ENCODE data around the gene SLC40A1. TPM values are rescaled to one million over a fixed set of nuclear protein-coding genes. Genes with fewer than 3 reads are reported as not detected.

Gene SLC40A1
- total RNA-seq, 1 experiment from 2014 or later, result 1.7 TPM

DNA sequence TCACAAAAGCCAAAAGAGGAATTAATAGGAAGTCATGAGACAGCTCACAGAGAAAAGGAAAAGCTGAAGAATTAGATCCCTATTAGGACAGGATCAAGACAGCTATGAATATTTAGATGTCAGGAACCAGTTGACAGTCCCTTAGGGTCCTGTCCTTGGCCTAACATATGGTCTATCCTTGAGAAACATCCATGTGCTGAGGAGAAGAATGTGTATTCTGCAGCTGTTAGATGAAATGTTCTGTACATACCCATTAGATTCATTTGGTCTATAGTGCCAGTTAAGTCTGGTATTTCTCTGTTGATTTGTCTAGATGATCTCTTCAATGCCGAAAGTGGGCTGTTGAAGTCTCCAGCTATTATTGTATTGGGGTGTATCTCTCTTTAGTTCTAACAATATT, 37.6 kb upstream of the SLC40A1 start:
- H4K20me1 ChIP-seq (ENCODE audit: low read length), result no peaks in the 10 kb centered on the region
- no peaks in the 10 kb centered on the region for H3K79me2 ChIP-seq (ENCODE audit: low read length)
- TF ChIP-seq, protein P1, sequence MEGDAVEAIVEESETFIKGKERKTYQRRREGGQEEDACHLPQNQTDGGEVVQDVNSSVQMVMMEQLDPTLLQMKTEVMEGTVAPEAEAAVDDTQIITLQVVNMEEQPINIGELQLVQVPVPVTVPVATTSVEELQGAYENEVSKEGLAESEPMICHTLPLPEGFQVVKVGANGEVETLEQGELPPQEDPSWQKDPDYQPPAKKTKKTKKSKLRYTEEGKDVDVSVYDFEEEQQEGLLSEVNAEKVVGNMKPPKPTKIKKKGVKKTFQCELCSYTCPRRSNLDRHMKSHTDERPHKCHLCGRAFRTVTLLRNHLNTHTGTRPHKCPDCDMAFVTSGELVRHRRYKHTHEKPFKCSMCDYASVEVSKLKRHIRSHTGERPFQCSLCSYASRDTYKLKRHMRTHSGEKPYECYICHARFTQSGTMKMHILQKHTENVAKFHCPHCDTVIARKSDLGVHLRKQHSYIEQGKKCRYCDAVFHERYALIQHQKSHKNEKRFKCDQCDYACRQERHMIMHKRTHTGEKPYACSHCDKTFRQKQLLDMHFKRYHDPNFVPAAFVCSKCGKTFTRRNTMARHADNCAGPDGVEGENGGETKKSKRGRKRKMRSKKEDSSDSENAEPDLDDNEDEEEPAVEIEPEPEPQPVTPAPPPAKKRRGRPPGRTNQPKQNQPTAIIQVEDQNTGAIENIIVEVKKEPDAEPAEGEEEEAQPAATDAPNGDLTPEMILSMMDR (conservative IDR thresholded peaks at IDR 0.05; ENCODE audit: low read depth, low read length), result no peak
- TF ChIP-seq EZH2phosphoT487 (IDR thresholded peaks at IDR 0.05; ENCODE audit: borderline replicate concordance, low read length) (no peak), EZH2 (IDR thresholded peaks at IDR 0.05; ENCODE audit: low read length, unreplicated experiment) (no peak)
- ChIA-PET POLR2A (ENCODE audit: unreplicated experiment) (interaction anchor here (0.5 kb wide), 1 partner anchor 88 kb away, joined by 6 read pairs; no protein-coding TSS in a partner anchor), CTCF (no interaction called here)
- no peak for ATAC-seq
- no peaks in the 10 kb centered on the region for H3K4me1 ChIP-seq (ENCODE audit: insufficient read depth, low read length)
- DNase-seq, result no peak
- H3K36me3 ChIP-seq (ENCODE audit: low read depth, low read length), result no peaks in the 10 kb centered on the region
- no peaks in the 10 kb centered on the region for H3K9me3 ChIP-seq (ENCODE audit: low read length)
- intact Hi-C loops (cut with micrococcal nuclease), result no loop called here
- no peaks in the 10 kb centered on the region for H3K27me3 ChIP-seq (ENCODE audit: low read length)
- no peaks in the 10 kb centered on the region for H3F3A ChIP-seq (ENCODE audit: low read length, unreplicated experiment)
- H3K9me2 ChIP-seq (replicated peaks; ENCODE audit: low read length), result no peaks in the 10 kb centered on the region
- H3K4me2 ChIP-seq (ENCODE audit: low read length), result no peak overlapping the region
- H2AFZ ChIP-seq (ENCODE audit: low read length), result no peak overlapping the region
- no peak overlapping the region for H3K27ac ChIP-seq (ENCODE audit: low read length)
- BruUV-seq (replicated peaks), result no TSS peak
- H3K9ac ChIP-seq (ENCODE audit: low read length), result no peak overlapping the region
- no peak overlapping the region for H3K4me3 ChIP-seq (ENCODE audit: low read length)

DNA sequence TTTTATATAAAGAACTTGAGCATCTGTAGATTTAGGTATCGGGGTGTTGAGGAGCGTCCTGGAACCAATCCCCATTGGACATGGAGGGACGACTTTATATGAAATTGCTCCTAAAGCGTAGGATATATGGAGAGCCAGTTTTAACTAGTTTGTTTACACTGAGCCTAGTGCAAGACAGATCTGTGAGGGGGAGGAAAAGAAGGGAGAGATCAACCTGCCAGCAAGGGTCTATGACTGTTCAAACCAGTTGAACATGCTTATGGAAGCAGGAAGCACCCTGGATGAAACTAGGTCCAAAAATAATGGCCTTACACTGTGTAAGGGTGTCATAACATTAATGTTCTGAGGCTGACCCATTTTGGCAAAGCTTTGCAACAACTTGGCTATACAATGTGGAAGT, 34.0 kb upstream of the SLC40A1 start:
- DNase-seq (no peak), ATAC-seq (no peak)
- BruUV-seq (replicated peaks), result no TSS peak
- intact Hi-C loops (cut with micrococcal nuclease), result no loop called here
- Histone ChIP-seq H3K9me2 (replicated peaks; ENCODE audit: low read length) (no peaks in the 10 kb centered on the region), H3K9ac (ENCODE audit: low read length) (no peak overlapping the region), H3K4me3 (ENCODE audit: low read length) (no peak overlapping the region), H3K79me2 (ENCODE audit: low read length) (no peaks in the 10 kb centered on the region), H3K27ac (ENCODE audit: low read length) (no peak overlapping the region), H3K27me3 (ENCODE audit: low read length) (no peaks in the 10 kb centered on the region), H3K4me1 (ENCODE audit: insufficient read depth, low read length) (peaks cover 4% of the 10 kb centered on the region), H3K36me3 (ENCODE audit: low read depth, low read length) (no peaks in the 10 kb centered on the region), H2AFZ (ENCODE audit: low read length) (no peak overlapping the region), H3K9me3 (ENCODE audit: low read length) (no peaks in the 10 kb centered on the region), H3K4me2 (ENCODE audit: low read length) (no peak overlapping the region), H3F3A (ENCODE audit: low read length, unreplicated experiment) (no peaks in the 10 kb centered on the region), H4K20me1 (ENCODE audit: low read length) (no peaks in the 10 kb centered on the region)
- TF ChIP-seq, protein P1 (conservative IDR thresholded peaks at IDR 0.05; ENCODE audit: low read depth, low read length), result no peak
- TF ChIP-seq EZH2 (IDR thresholded peaks at IDR 0.05; ENCODE audit: low read length, unreplicated experiment) (no peak), EZH2phosphoT487 (IDR thresholded peaks at IDR 0.05; ENCODE audit: borderline replicate concordance, low read length) (no peak)
- CTCF ChIA-PET, result no interaction called here
- POLR2A ChIA-PET (ENCODE audit: unreplicated experiment), result no interaction called here

DNA sequence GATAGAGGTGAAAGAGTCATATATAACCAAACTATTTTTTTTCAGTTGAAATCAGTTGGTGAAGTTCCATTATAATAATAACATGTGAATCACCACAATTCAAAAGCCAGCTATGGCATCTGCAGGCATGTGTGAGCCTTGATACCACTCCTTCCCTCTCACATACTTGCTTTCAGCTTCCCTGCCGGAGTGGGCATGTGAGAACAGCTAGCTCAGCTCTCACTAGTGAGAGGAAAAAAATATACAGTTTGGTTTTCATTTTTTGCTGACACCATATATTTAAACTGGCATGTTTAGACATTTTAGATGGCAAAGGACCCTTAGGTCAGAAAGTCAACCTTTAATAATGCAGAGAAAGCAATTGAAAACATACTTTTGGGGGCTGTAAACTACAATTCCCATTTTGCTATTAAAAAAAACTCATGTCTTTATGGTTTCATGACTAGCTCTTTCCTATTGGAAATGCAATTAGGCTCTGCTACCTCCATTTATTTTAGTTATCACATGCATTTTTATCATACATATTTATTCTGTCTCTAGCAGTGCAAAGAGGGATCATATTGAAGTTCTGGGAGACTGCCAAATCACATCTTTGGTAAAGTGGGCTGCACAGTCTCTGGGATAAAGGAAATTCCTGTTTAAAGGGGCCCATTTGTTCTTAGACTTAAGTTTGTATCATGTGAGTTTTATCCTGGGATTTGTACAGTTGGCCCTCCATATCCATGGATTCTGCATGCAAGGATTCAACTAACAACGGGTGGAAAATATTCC, 33.2 kb upstream of the SLC40A1 start:
- BruUV-seq (replicated peaks), result no TSS peak
- H3K27ac ChIP-seq (ENCODE audit: low read length), result no peak overlapping the region
- H3K9ac ChIP-seq (ENCODE audit: low read length), result no peak overlapping the region
- no peak overlapping the region for H2AFZ ChIP-seq (ENCODE audit: low read length)
- no peaks in the 10 kb centered on the region for H3K27me3 ChIP-seq (ENCODE audit: low read length)
- ChIA-PET POLR2A (ENCODE audit: unreplicated experiment) (no interaction called here), CTCF (interaction anchor here (0.7 kb wide), 1 partner anchor 9 kb away, joined by 3 read pairs; no protein-coding TSS in a partner anchor)
- no peaks in the 10 kb centered on the region for H3K9me3 ChIP-seq (ENCODE audit: low read length)
- no peak for ATAC-seq
- no peak for DNase-seq
- H3K36me3 ChIP-seq (ENCODE audit: low read depth, low read length), result no peaks in the 10 kb centered on the region
- H3K4me1 ChIP-seq (ENCODE audit: insufficient read depth, low read length), result peaks cover 11% of the 10 kb centered on the region
- no peaks in the 10 kb centered on the region for H4K20me1 ChIP-seq (ENCODE audit: low read length)
- intact Hi-C loops (cut with micrococcal nuclease), result no loop called here
- no peak overlapping the region for H3K4me2 ChIP-seq (ENCODE audit: low read length)
- TF ChIP-seq EZH2 (IDR thresholded peaks at IDR 0.05; ENCODE audit: low read length, unreplicated experiment), result no peak
- TF ChIP-seq, protein P1 (conservative IDR thresholded peaks at IDR 0.05; ENCODE audit: low read depth, low read length), result no peak
- no peak for TF ChIP-seq EZH2phosphoT487 (IDR thresholded peaks at IDR 0.05; ENCODE audit: borderline replicate concordance, low read length)
- no peaks in the 10 kb centered on the region for H3K9me2 ChIP-seq (replicated peaks; ENCODE audit: low read length)
- no peaks in the 10 kb centered on the region for H3F3A ChIP-seq (ENCODE audit: low read length, unreplicated experiment)
- no peak overlapping the region for H3K4me3 ChIP-seq (ENCODE audit: low read length)
- no peaks in the 10 kb centered on the region for H3K79me2 ChIP-seq (ENCODE audit: low read length)

Measured in PC-3 (cell line).